Neural cell (in vitro differentiated cells): ENCODE results near the gene FSTL5. TPM values are rescaled to one million over a fixed set of nuclear protein-coding genes. Genes with fewer than 3 reads are reported as not detected.

Experiments used
- H2AFZ ChIP-seq: fragments of 200-600, 300-800 bp; sonication (generic), shearing (Covaris generic); 2 replicates; pipeline ENCODE4 v1.6.0; 2014; ENCODE audit warnings: low read depth, mild to moderate bottlenecking, antibody characterized with exemption, low read length, moderate library complexity
- H3F3A ChIP-seq: fragments of 200-600 bp; shearing (Covaris generic); 2 replicates; pipeline ENCODE4 v1.6.1; 2016; ENCODE audit warnings: mild to moderate bottlenecking, moderate library complexity, mixed read lengths, antibody characterized with exemption, low read length; ENCODE audit not compliant: insufficient read depth, poor library complexity, severe bottlenecking
- H3K27ac ChIP-seq: fragments of 200-600, 300-800 bp; sonication (generic), shearing (Covaris generic); 2 replicates; pipeline ENCODE4 v1.5.1; 2014; ENCODE audit warnings: mild to moderate bottlenecking, low read length, moderate library complexity
- H3K27me3 ChIP-seq: fragments of 300-800, 200-600 bp; sonication (generic), shearing (Covaris generic); 2 replicates; pipeline ENCODE4 v1.6.0; 2014; ENCODE audit warnings: mild to moderate bottlenecking, low read depth, low read length, moderate library complexity; ENCODE audit not compliant: insufficient read depth
- H3K36me3 ChIP-seq: fragments of 300-800, 200-600 bp; sonication (generic), shearing (Covaris generic); 2 replicates; pipeline ENCODE4 v1.5.1; 2014; ENCODE audit warnings: mild to moderate bottlenecking, antibody characterized with exemption, low read length, moderate library complexity; ENCODE audit not compliant: insufficient read depth
- H3K4me2 ChIP-seq: fragments of 300-800, 200-600 bp; sonication (generic), shearing (Covaris generic); 2 replicates; pipeline ENCODE4 v1.6.0; 2014; ENCODE audit warnings: mild to moderate bottlenecking, low read length
- H3K4me3 ChIP-seq: fragments of 300-800, 200-600 bp; sonication (generic), shearing (Covaris generic); 2 replicates; pipeline ENCODE4 v1.5.1; 2014; ENCODE audit warnings: mild to moderate bottlenecking, low read length, moderate library complexity
- H3K79me2 ChIP-seq: fragments of 200-600 bp; shearing (Covaris generic); replicated peaks from 2 replicates; pipeline ENCODE4 v1.6.0; 2014; ENCODE audit warnings: mild to moderate bottlenecking, low read length, moderate library complexity; ENCODE audit not compliant: insufficient read depth
- H3K9ac ChIP-seq: fragments of 300-800, 200-600 bp; sonication (generic), shearing (Covaris generic); 2 replicates; pipeline ENCODE4 v1.6.1; 2016; ENCODE audit warnings: mild to moderate bottlenecking, low read length, mixed read lengths
- H3K9me2 ChIP-seq: fragments of 200-600 bp; shearing (Covaris generic); 2 replicates; pipeline ENCODE4 v1.6.1; 2016; ENCODE audit warnings: mild to moderate bottlenecking, low read length, mixed read lengths; ENCODE audit not compliant: insufficient read depth
- H3K9me3 ChIP-seq: fragments of 200-600, 300-800 bp; sonication (generic), shearing (Covaris generic); 2 replicates; pipeline ENCODE4 v1.6.1; 2016; ENCODE audit warnings: mild to moderate bottlenecking, mixed run types, low read length, moderate library complexity, mixed read lengths
- H4K20me1 ChIP-seq: fragments of 200-600 bp; shearing (Covaris generic); 2 replicates; pipeline ENCODE4 v1.6.1; 2016; ENCODE audit warnings: mild to moderate bottlenecking, mixed run types; ENCODE audit not compliant: insufficient read depth
- EP300 ChIP-seq: fragments of 450-650 bp; conservative IDR thresholded peaks from 2 replicates; pipeline ENCODE4 v1.6.1; 2014; ENCODE audit warnings: antibody characterized with exemption, mild to moderate bottlenecking, moderate library complexity; ENCODE audit not compliant: poor library complexity, severe bottlenecking
- EZH2 ChIP-seq: fragments of 200-600, 300-800 bp; shearing (Covaris generic), sonication (generic); IDR thresholded peaks from 2 replicates; pipeline ENCODE4 v1.6.1; 2014; ENCODE audit warnings: antibody characterized with exemption, low read length, borderline replicate concordance, mild to moderate bottlenecking; ENCODE audit not compliant: insufficient read depth, poor library complexity, severe bottlenecking
- MXI1 ChIP-seq: fragments of 450-650 bp; conservative IDR thresholded peaks from 2 replicates; pipeline ENCODE4 v1.6.1; 2014; ENCODE audit warnings: antibody characterized with exemption, mild to moderate bottlenecking; ENCODE audit not compliant: poor library complexity, severe bottlenecking
- POLR2AphosphoS5 ChIP-seq: IDR thresholded peaks from 2 replicates; pipeline ENCODE4 v1.6.1; 2012
- RAD21 ChIP-seq: fragments of 450-650 bp; conservative IDR thresholded peaks from 2 replicates; pipeline ENCODE4 v1.6.1; 2014; ENCODE audit warnings: antibody characterized with exemption, mild to moderate bottlenecking, moderate library complexity
- REST ChIP-seq: IDR thresholded peaks from 2 replicates; pipeline ENCODE4 v1.6.1; 2012; ENCODE audit warnings: borderline replicate concordance
- SMC3 ChIP-seq: fragments of 450-650 bp; conservative IDR thresholded peaks from 2 replicates; pipeline ENCODE4 v1.6.1; 2014; ENCODE audit warnings: antibody characterized with exemption, mild to moderate bottlenecking, moderate library complexity; ENCODE audit not compliant: poor library complexity
- TAF1 ChIP-seq: IDR thresholded peaks from 2 replicates; pipeline ENCODE4 v1.6.1; 2012; ENCODE audit warnings: low read depth
- polyA plus RNA-seq: library from polyadenylated mRNA; depleted of rRNA; stranded (reverse); fragments of >200 nt; gene quantifications from 2 replicates; pipeline ENCODE4 v1.2.3, GENCODE V29; 2014
- TF ChIP-seq, protein P1 (sequence below): fragments of 450-650 bp; IDR thresholded peaks from 2 replicates; pipeline ENCODE4 v1.5.1; 2014; ENCODE audit warnings: antibody characterized with exemption, mild to moderate bottlenecking, moderate library complexity; ENCODE audit not compliant: poor library complexity, severe bottlenecking

FSTL5 gene
- polyA plus RNA-seq, 1 donor from 2014 or later: 6.8 TPM

DNA sequence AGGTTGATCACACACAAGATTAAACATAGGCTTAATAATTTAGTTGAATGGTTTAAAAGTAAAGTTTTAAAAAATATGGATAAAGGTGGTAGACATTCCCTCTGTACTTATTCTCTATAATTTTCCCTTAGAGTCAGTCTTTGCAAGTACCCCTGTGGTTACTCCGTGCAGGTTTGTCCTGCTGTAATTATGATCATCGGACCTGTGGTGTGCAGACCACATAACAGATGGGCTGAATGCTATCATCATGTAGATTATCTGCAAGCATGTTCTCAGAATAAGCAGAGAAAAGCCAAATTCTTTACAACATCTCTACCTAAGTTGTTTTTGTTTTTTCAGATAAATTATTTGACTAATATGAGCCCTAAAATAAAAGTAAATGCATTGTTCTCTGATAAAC, 146.8 kb downstream of the FSTL5 start:
- H3K79me2 ChIP-seq: no peaks in the 10 kb centered on the region
- no peaks in the 10 kb centered on the region for H4K20me1 ChIP-seq
- H3K36me3 ChIP-seq: no peaks in the 10 kb centered on the region
- H3K27me3 ChIP-seq: no peaks in the 10 kb centered on the region
- TF ChIP-seq RAD21 (no peak), MXI1 (no peak), POLR2AphosphoS5 (no peak), EP300 (no peak), TAF1 (no peak), SMC3 (no peak), EZH2 (no peak), REST (no peak)
- TF ChIP-seq, protein P1, sequence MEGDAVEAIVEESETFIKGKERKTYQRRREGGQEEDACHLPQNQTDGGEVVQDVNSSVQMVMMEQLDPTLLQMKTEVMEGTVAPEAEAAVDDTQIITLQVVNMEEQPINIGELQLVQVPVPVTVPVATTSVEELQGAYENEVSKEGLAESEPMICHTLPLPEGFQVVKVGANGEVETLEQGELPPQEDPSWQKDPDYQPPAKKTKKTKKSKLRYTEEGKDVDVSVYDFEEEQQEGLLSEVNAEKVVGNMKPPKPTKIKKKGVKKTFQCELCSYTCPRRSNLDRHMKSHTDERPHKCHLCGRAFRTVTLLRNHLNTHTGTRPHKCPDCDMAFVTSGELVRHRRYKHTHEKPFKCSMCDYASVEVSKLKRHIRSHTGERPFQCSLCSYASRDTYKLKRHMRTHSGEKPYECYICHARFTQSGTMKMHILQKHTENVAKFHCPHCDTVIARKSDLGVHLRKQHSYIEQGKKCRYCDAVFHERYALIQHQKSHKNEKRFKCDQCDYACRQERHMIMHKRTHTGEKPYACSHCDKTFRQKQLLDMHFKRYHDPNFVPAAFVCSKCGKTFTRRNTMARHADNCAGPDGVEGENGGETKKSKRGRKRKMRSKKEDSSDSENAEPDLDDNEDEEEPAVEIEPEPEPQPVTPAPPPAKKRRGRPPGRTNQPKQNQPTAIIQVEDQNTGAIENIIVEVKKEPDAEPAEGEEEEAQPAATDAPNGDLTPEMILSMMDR: no peak
- no peaks in the 10 kb centered on the region for H3K9me2 ChIP-seq
- H3K9ac ChIP-seq: no peak overlapping the region
- H3K4me2 ChIP-seq: no peak overlapping the region
- H2AFZ ChIP-seq: no peak overlapping the region
- no peaks in the 10 kb centered on the region for H3K9me3 ChIP-seq
- no peak overlapping the region for H3K27ac ChIP-seq
- no peaks in the 10 kb centered on the region for H3F3A ChIP-seq
- no peak overlapping the region for H3K4me3 ChIP-seq

- Histone ChIP-seq H3K79me2 (no peaks in the 10 kb centered on the region), H3K9ac (no peak overlapping the region), H3F3A (no peaks in the 10 kb centered on the region), H2AFZ (no peak overlapping the region), H3K36me3 (no peaks in the 10 kb centered on the region), H3K27ac (no peak overlapping the region), H4K20me1 (no peaks in the 10 kb centered on the region), H3K27me3 (no peaks in the 10 kb centered on the region), H3K4me2 (no peak overlapping the region), H3K9me3 (no peaks in the 10 kb centered on the region), H3K4me3 (no peak overlapping the region), H3K9me2 (no peaks in the 10 kb centered on the region)
- TF ChIP-seq SMC3: no peak
- TF ChIP-seq POLR2AphosphoS5: no peak
- no peak for TF ChIP-seq REST
- no peak for TF ChIP-seq MXI1
- no peak for TF ChIP-seq EZH2
- TF ChIP-seq TAF1: no peak
Measured at GRCh38 chr4:162016219-162016618, 147.6 kb downstream of the FSTL5 start.
